Fibroblast of skin of left quadriceps (primary cell): ENCODE results near the gene HOXA9.

Experiments used
- DNase-seq, 2 experiments: peaks; one replicate each; pipeline ENCODE4 v3.0.0-alpha.2; 2013; ENCODE audit warnings: low read depth in 2 of 2

HOXA9 gene

GRCh38 chr7:27164367-27165088 lies 809 bp downstream of the HOXA9 start:
- no peak for DNase-seq

GRCh38 chr7:27164045-27164366 lies 1.3 kb downstream of the HOXA9 start:
- DNase-seq: no peak

- no peak for DNase-seq
Measured at GRCh38 chr7:27163288-27164044, 1.9 kb downstream of the HOXA9 start.

- no peak for DNase-seq
Measured at GRCh38 chr7:27162561-27163287, 2.6 kb downstream of the HOXA9 start.

- no peak for DNase-seq
Measured at GRCh38 chr7:27161721-27162560, 3.4 kb downstream of the HOXA9 start.

GRCh38 chr7:27161214-27161720 lies 4.1 kb downstream of the HOXA9 start:
- DNase-seq: no peak

- peak in 1 of 2 experiments; percentile 68 for DNase-seq
Measured at GRCh38 chr7:27160546-27161213, 4.7 kb downstream of the HOXA9 start.

- no peak for DNase-seq
Measured at GRCh38 chr7:27160145-27160545, 5.2 kb downstream of the HOXA9 start.

- DNase-seq: no peak
Measured at GRCh38 chr7:27159266-27160144, 5.8 kb downstream of the HOXA9 start.

- no peak for DNase-seq
Measured at GRCh38 chr7:27158436-27159265, 6.7 kb downstream of the HOXA9 start.

GRCh38 chr7:27157702-27158431 lies 7.5 kb downstream of the HOXA9 start:
- no peak for DNase-seq

GRCh38 chr7:27156916-27157701 lies 8.2 kb downstream of the HOXA9 start:
- DNase-seq: no peak

- no peak for DNase-seq
Measured at GRCh38 chr7:27156508-27156898, 8.8 kb downstream of the HOXA9 start, which contains the start of gene HOXA7. Gene HOXA7 (minus strand): TSS chr7:27156675. CDS start chr7:27156545, 130 bp downstream.

- no peak for DNase-seq
Measured at GRCh38 chr7:27155816-27156507, 9.4 kb downstream of the HOXA9 start.

GRCh38 chr7:27154901-27155815 lies 10.2 kb downstream of the HOXA9 start:
- no peak for DNase-seq

- no peak for DNase-seq
Measured at GRCh38 chr7:27154369-27154768, 11.0 kb downstream of the HOXA9 start.
